Posterior cingulate gyrus (tissue), 11 donors: ENCODE measurements around the gene ADM2.
"Not testable (repeated sequence)": the region's sequence is repeated elsewhere in the genome, so short reads cannot be mapped to it uniquely, and the experiment has no call there.

Source experiments
- DNase-seq, 10 donors: peaks; one replicate each; pipeline versions ENCODE4 v3.0.0 to v3.0.0-alpha.2; 2020 to 2021; ENCODE audit warnings: mixed read lengths in 3 of 10
- intact Hi-C: fragments of 100-400 bp; cut with DNase I; formaldehyde crosslinking; loops from one replicate; pipeline ENCODE4 v1.15.1; 2023

The ADM2 gene

DNA sequence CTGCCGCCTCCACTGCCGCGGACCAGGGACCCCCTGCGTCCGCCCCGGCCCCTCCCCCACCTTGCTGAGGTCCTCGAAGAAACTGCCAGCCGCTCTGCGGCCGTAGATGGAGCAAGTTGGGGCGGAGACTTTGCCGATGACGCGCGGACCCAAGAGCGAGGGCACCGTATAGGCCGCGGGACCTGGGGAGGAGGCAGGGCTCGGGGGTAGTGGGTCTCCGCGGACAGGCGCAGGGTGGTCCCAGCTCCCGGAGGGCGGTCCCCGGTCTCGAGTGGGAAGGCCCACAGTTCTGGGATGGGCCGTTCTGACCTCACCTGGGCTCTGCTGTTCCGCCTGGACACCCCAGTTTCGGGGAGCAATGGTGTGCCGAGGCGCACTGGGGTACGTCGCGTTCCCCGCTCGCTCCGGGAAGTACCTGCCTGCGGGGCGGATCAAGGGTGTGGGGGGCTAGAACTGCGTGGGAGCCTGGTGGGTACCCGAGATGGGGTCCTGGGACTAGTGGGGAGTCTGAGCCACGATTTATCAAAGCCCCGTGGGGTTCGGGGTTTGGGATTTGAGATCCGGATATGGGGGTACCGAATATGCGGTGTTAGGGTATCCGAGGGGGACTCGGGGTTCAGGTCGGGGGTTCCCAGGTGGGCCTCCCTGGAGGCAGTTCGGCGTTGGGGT, 49.7 kb downstream of the ADM2 start:
- peak in 2 of 10 donors; percentile 72 to 81 for DNase-seq
- intact Hi-C loops, result no loop called here

- peak in 2 of 10 donors; percentile 77 to 79 for DNase-seq
- intact Hi-C loops, result no loop called here
These were observed 50.2 kb downstream of the ADM2 start for GRCh38 chr22:50531546-50531961.

DNA sequence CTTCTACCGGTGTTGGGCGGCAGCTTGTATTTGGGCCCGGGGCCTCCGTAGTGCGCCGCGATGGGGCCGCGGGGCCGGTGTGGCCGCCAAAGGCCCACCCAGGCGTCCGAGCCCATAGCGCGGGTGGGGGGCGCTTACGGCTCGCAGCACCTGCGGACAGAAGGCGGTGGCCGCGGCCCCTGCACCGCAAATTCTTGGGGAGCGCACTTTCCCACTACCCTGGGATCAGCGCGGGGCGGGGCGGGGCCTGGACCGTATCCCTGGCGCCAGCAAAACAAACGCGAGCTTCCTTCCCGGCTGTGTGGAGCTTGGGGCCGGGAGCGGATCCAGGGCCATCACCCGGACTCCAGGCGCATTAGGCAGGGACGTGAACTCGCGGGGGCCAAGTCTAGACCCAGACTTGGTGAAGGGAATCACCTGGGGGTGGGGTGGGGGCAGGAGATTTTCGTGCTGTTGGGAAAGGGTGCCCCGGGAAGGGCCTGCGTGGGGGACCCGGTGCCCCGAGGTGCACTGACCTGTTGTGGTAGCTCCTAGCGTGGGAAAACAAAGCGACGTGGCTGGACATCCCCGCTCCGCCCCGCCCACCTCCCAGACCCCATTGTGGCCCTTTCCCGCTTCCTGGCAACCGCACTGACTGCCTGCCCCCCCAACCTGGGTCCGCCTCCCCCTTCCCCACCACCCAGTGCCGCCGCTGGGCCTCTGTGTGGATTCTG, 50.8 kb downstream of the ADM2 start:
- intact Hi-C loops, result no loop called here
- DNase-seq, result peak in 2 of 10 donors; percentile 64 to 88

- intact Hi-C loops, result no loop called here
- DNase-seq, result peak in 2 of 10 donors; percentile 33 to 81
These were observed 51.8 kb downstream of the ADM2 start for GRCh38 chr22:50532824-50533796.

DNA sequence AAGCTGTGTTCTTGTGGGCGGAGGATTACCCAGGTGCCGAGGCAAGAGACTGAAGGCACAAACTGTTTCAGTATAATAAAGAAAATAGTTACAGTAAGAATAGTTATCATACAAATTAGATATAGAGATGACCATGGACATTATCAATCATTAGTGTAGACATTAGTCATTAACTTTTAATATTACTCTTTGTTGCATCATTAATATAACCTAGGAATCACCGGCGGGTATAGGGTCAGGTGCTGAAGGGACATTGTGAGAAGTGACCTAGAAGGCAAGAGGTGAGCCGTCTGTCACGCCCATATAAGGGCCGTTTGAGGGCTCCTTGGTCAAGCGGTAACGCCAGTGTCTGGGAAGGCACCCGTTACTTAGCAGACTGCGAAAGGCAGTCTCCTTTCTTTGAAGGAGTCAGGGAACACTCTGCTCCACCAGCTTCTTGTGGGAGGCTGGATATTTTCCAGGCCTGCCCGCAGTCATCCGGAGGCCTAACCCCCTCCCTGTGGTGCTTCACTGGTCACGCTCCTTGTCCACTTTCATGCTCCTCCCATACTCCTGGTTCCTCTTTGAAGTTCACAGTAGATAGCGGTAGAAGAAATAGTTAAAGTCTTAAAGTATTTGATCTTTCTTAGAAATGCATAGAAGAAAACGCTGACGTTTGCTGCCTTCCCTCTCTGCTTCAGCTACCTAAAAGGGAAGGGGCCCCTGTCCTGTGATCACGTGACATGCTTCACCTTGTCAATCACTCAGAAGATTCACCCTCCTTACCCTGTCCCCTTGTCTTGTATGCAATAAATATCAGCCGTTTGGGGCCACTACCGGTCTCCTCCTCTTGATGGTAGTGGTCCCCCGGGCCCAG, 52.7 kb downstream of the ADM2 start:
- peak in 2 of 10 donors; percentile 31 to 80 for DNase-seq
- intact Hi-C loops, result not testable (repeated sequence)

DNA sequence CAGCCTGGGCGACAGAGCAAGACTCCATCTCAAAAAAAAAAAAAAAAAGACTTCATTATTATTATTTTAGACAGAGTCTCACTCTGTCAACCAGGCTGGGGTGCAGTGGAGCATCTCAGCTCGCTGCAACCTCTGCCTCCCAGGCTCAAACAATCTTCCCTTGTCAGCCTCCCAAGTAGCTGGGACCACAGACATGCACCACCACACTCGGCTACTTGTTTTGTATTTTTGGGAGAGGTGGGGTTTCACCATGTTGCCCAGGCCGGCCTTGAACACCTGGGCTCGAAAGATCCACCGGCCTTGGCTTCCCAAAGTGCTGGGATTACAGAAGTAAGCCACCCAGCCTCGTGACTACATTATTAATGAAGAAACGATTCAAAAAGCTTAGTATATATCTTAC, 53.8 kb downstream of the ADM2 start:
- DNase-seq, result peak in 1 of 10 donors; percentile 1
- intact Hi-C loops, result no loop called here
